Colonic mucosa (tissue), 4 donors: Measurements from ENCODE around the gene DHX57. TPM values are rescaled to one million over a fixed set of nuclear protein-coding genes. Genes with fewer than 3 reads are reported as not detected.

Experiments used
- DNase-seq: peaks from one replicate; pipeline ENCODE4 v3.0.0-alpha.2; 2020
- H3K27ac ChIP-seq: fragments of 200-600 bp; one replicate; pipeline ENCODE4 v1.8.0; 2021
- H3K27me3 ChIP-seq: fragments of 200-600 bp; one replicate; pipeline ENCODE4 v1.8.0; 2021
- H3K36me3 ChIP-seq: fragments of 200-600 bp; one replicate; pipeline ENCODE4 v1.8.0; 2021
- H3K4me1 ChIP-seq: fragments of 200-600 bp; one replicate; pipeline ENCODE4 v1.8.0; 2021; ENCODE audit warnings: mild to moderate bottlenecking
- H3K4me3 ChIP-seq: fragments of 200-600 bp; one replicate; pipeline ENCODE4 v1.8.0; 2021
- H3K9ac ChIP-seq, 2 donors: one replicate each; pipeline ENCODE4 v1.7.0; 2013; ENCODE audit warnings: control low read depth in 2 of 2, low read depth in 2 of 2, low read length in 2 of 2
- H3K9me3 ChIP-seq: fragments of 200-600 bp; one replicate; pipeline ENCODE4 v1.8.0; 2021
- intact Hi-C: fragments of 100-400 bp; cut with DNase I; formaldehyde crosslinking; loops from one replicate; pipeline ENCODE4 v1.14.1; 2022
- total RNA-seq, 2 donors: library from RNA; stranded (reverse); fragmentation: NEBNext Ultra II Directional in 1 of 2; extraction: Animal tissue kit (Norgen Biotek cat#: 25700) in 1 of 2; gene quantifications; one replicate each; pipeline ENCODE4 v1.2.1, GENCODE V29; 2021
- TF ChIP-seq, protein P1 (sequence below): fragments of 200-600 bp; IDR thresholded peaks from one replicate; pipeline ENCODE4 v1.8.0; 2022; ENCODE audit warnings: antibody characterized with exemption, mild to moderate bottlenecking
- donor health status: healthy.
- donor health status: DM: no; HTN: no; CAD: no.
- donor health status: DM: no; HTN: no; CAD: no.

Gene DHX57
- total RNA-seq, 2 donors from 2014 or later, result 7.9 to 14.7 TPM

DNA sequence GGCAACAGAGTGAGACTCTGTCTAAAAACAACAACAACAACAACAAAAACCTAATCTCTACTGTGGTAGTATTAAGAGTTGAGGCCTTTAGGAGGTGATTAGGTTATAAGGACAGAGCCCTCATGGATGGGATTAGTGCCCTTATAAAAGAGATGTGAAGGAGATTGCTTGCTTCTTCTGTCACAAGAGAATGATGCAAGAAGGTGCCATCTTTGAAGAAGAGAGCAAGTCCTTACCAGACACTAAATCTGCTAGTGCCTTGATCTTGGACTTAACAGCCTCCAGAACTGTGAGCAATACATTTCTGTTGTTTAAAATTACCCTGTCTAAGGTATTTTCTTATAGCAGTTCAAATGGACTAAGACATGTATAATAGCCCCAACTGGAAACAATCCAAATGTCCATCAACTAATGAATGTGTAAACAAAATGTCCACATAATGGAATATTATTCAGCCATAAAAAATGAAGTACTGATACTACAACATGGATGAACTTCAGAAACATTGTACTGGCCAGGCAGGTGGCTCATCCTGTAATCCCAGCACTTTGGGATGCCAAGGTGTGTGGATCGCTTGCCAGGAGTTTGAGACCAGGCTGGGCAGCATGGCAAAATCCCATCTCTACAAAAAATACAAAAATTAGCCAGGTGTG, 12.3 kb upstream of the DHX57 start:
- Histone ChIP-seq H3K36me3 (no peaks in the 10 kb centered on the region), H3K27ac (no peak overlapping the region), H3K27me3 (no peaks in the 10 kb centered on the region), H3K4me1 (no peaks in the 10 kb centered on the region), H3K9me3 (no peaks in the 10 kb centered on the region), H3K9ac (no peak overlapping the region), H3K4me3 (no peak overlapping the region)
- TF ChIP-seq, protein P1, sequence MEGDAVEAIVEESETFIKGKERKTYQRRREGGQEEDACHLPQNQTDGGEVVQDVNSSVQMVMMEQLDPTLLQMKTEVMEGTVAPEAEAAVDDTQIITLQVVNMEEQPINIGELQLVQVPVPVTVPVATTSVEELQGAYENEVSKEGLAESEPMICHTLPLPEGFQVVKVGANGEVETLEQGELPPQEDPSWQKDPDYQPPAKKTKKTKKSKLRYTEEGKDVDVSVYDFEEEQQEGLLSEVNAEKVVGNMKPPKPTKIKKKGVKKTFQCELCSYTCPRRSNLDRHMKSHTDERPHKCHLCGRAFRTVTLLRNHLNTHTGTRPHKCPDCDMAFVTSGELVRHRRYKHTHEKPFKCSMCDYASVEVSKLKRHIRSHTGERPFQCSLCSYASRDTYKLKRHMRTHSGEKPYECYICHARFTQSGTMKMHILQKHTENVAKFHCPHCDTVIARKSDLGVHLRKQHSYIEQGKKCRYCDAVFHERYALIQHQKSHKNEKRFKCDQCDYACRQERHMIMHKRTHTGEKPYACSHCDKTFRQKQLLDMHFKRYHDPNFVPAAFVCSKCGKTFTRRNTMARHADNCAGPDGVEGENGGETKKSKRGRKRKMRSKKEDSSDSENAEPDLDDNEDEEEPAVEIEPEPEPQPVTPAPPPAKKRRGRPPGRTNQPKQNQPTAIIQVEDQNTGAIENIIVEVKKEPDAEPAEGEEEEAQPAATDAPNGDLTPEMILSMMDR, result no peak
- intact Hi-C loops, result no loop called here
- no peak for DNase-seq

DNA sequence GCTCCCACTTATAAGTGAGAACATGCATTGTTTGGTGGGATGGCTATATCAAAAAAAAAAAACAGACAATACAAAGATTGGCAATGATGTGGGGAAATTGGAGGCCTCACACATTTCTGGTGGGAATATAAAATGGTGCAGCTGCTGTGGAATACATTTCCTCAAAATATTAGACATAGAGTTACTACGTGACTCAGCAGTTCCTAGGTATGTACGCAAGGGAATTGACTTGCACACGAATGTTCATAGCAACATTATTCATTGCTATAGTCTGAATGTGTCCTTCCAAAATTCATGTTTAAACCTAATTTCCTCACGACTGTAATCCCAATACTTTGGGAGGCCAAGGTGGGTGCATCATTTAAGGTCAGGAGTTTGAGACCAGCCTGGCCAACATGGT, 11.6 kb upstream of the DHX57 start:
- Histone ChIP-seq H3K27me3 (no peaks in the 10 kb centered on the region), H3K36me3 (no peaks in the 10 kb centered on the region), H3K27ac (no peak overlapping the region), H3K9ac (no peak overlapping the region), H3K4me3 (no peak overlapping the region), H3K4me1 (no peaks in the 10 kb centered on the region), H3K9me3 (no peaks in the 10 kb centered on the region)
- TF ChIP-seq, protein P1, result no peak
- intact Hi-C loops, result no loop called here
- no peak for DNase-seq

DNA sequence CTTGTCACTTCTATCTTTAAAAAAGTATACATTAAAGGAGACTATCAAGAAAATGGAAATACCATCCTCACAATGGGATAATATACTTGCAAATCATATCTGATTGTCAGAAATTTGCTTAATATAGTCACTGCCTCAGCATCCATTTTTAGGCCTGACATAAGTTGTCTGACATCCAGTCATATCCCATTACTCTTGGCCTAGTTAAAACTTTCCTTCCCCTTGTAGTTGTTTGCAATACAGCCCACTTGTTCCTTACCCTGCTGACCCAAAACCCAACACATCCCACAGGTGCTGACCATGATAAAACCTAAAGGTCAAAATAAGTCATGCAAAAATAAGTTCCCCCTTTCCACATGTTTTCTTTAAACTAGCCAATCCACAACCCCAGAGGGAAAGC, 10.3 kb upstream of the DHX57 start:
- Histone ChIP-seq H3K27ac (no peak overlapping the region), H3K9me3 (no peaks in the 10 kb centered on the region), H3K4me3 (no peak overlapping the region), H3K4me1 (no peaks in the 10 kb centered on the region), H3K9ac (no peak overlapping the region), H3K36me3 (no peaks in the 10 kb centered on the region), H3K27me3 (no peaks in the 10 kb centered on the region)
- TF ChIP-seq, protein P1, result no peak
- DNase-seq, result no peak
- intact Hi-C loops, result no loop called here

DNA sequence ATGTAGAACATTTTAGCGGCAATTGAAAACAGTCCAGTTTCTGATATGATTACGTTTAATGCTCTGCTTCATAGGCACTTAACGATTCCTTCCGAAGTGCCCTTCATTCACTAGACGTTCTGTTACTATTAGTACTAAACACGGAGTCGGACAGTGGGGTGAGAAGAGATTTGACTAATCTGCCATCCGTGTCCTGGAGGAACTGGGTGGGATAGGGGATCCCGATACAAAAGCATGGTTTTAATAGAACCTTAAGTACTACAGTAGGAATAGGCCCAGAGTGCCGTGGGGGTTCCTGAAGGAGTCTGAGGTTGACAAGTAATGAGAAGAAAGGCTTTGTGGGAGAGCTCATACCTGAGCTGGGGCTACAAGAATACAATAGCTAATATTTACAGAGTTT, 673 bp upstream of the DHX57 start:
- intact Hi-C loops, result no loop called here
- H3K27me3 ChIP-seq, result no peaks in the 10 kb centered on the region
- H3K9ac ChIP-seq, result peak overlapping the region; percentile 76 to 79
- no peaks in the 10 kb centered on the region for H3K9me3 ChIP-seq
- H3K4me1 ChIP-seq, result no peaks in the 10 kb centered on the region
- H3K36me3 ChIP-seq, result no peaks in the 10 kb centered on the region
- TF ChIP-seq, protein P1, result no peak
- peak overlapping the region; percentile 86 for H3K4me3 ChIP-seq
- no peak for DNase-seq
- no peak overlapping the region for H3K27ac ChIP-seq

DNA sequence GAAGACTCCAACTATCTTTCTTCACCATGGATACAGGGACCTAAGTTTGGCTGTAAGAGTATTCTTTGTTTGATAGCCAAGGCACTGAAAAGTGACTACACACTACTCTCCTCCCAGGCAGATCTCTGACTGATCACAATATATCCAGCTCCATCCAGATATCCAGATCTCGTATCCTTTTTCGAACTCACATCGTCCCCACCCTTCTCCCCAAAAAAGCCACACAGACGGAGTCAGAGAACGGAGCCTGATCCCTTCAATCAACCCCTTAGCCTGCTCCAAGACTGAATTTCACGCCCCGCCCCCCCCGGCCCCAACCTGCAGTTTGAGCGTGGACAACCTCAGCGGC, 533 bp downstream of the DHX57 start:
- no peak for DNase-seq
- no peaks in the 10 kb centered on the region for H3K36me3 ChIP-seq
- intact Hi-C loops, result no loop called here

More for the DNA sequence above, 533 bp downstream of the DHX57 start:
- Histone ChIP-seq H3K9me3 (no peaks in the 10 kb centered on the region), H3K4me1 (no peaks in the 10 kb centered on the region), H3K4me3 (peak overlapping the region; percentile 86), H3K27me3 (no peaks in the 10 kb centered on the region), H3K9ac (peak overlapping the region; percentile 76 to 79), H3K27ac (peak overlapping the region; percentile 42)
- TF ChIP-seq, protein P1, result no peak
